ENCODE data around the gene RBM45.

- TF ChIP-seq CTCF (IDR thresholded peaks at IDR 0.05) (no peak), POLR2A (IDR thresholded peaks at IDR 0.05) (no peak)
Observed at GRCh38 chr2:178105566-178105965, 6.7 kb upstream of the RBM45 start.

Measured in esophagus squamous epithelium (tissue), 4 donors.